Skin epidermis (tissue), 12 donors: ENCODE measurements around the gene ARHGEF19.
A peak's percentile ranks its signal among the peaks of the same experiment; 100 is the strongest.

Experiments
- H3K27ac ChIP-seq, 21 experiments: fragments of 200-600 bp; sonication (generic) in 11 of 21; one replicate each; pipeline ENCODE4 v1.5.0; 2020; ENCODE audit warnings: mild to moderate bottlenecking in 3 of 21, inconsistent platforms in 2 of 21, moderate library complexity in 2 of 21
- H3K4me3 ChIP-seq, 7 experiments: fragments of 200-600 bp; sonication (generic) in 2 of 7; one replicate each; pipeline ENCODE4 v1.5.0; 2020; ENCODE audit warnings: inconsistent platforms in 2 of 7, mild to moderate bottlenecking in 2 of 7, moderate library complexity in 1 of 7

ARHGEF19 gene

GRCh38 chr1:16245476-16246196 is 33.2 kb upstream of the ARHGEF19 start:
- Histone ChIP-seq H3K27ac (no peak overlapping the region), H3K4me3 (no peak overlapping the region)

GRCh38 chr1:16244650-16245285 is 32.3 kb upstream of the ARHGEF19 start:
- Histone ChIP-seq H3K4me3 (no peak overlapping the region), H3K27ac (no peak overlapping the region)

GRCh38 chr1:16243936-16244649 is 31.6 kb upstream of the ARHGEF19 start:
- Histone ChIP-seq H3K27ac (peak overlapping the region in 2 of 21 experiments; percentile 8 to 53), H3K4me3 (no peak overlapping the region)

GRCh38 chr1:16243215-16243610 is 30.8 kb upstream of the ARHGEF19 start:
- H3K4me3 ChIP-seq: no peak overlapping the region
- no peak overlapping the region for H3K27ac ChIP-seq

- H3K27ac ChIP-seq: no peak overlapping the region
- H3K4me3 ChIP-seq: no peak overlapping the region
These were observed 30.2 kb upstream of the ARHGEF19 start for GRCh38 chr1:16242556-16243214.

GRCh38 chr1:16241221-16241708 is 28.8 kb upstream of the ARHGEF19 start:
- Histone ChIP-seq H3K4me3 (no peak overlapping the region), H3K27ac (no peak overlapping the region)

GRCh38 chr1:16239972-16240491 is 27.6 kb upstream of the ARHGEF19 start:
- no peak overlapping the region for H3K27ac ChIP-seq
- no peak overlapping the region for H3K4me3 ChIP-seq

GRCh38 chr1:16237343-16237830 is 24.9 kb upstream of the ARHGEF19 start:
- peak overlapping the region; percentile 42 to 62 (median 49) for H3K4me3 ChIP-seq

GRCh38 chr1:16236511-16237342 is 24.3 kb upstream of the ARHGEF19 start, which contains the start of gene CPLANE2:
Gene CPLANE2, minus strand, starts transcription at chr1:16237183. Its CDS starts 441 bp downstream, at chr1:16236742.
- Histone ChIP-seq H3K4me3 (peak within 1 kb of the TSS; percentile 42 to 62 (median 49)), H3K27ac (peak within 1 kb of the TSS in 20 of 21 experiments; percentile 57 to 96 (median 89))

More at GRCh38 chr1:16237343-16237830, 24.9 kb upstream of the ARHGEF19 start:
- peak overlapping the region in 19 of 21 experiments; percentile 57 to 96 (median 89) for H3K27ac ChIP-seq

- peak overlapping the region; percentile 42 to 62 (median 49) for H3K4me3 ChIP-seq
- peak overlapping the region in 20 of 21 experiments; percentile 57 to 96 (median 89) for H3K27ac ChIP-seq
These were observed 23.6 kb upstream of the ARHGEF19 start for GRCh38 chr1:16235944-16236510.

GRCh38 chr1:16235347-16235746 is 22.9 kb upstream of the ARHGEF19 start:
- peak overlapping the region in 1 of 21 experiments; percentile 89 for H3K27ac ChIP-seq
- no peak overlapping the region for H3K4me3 ChIP-seq

GRCh38 chr1:16233431-16233830 is 21.0 kb upstream of the ARHGEF19 start:
- Histone ChIP-seq H3K4me3 (no peak overlapping the region), H3K27ac (no peak overlapping the region)

- H3K27ac ChIP-seq: no peak overlapping the region
- no peak overlapping the region for H3K4me3 ChIP-seq
These were observed 19.9 kb upstream of the ARHGEF19 start for GRCh38 chr1:16232316-16232710.

- Histone ChIP-seq H3K27ac (no peak overlapping the region), H3K4me3 (no peak overlapping the region)
These were observed 19.2 kb upstream of the ARHGEF19 start for GRCh38 chr1:16231331-16232315.

GRCh38 chr1:16230744-16231143 is 18.3 kb upstream of the ARHGEF19 start:
- no peak overlapping the region for H3K4me3 ChIP-seq
- no peak overlapping the region for H3K27ac ChIP-seq

- Histone ChIP-seq H3K27ac (no peak overlapping the region), H3K4me3 (no peak overlapping the region)
These were observed 17.7 kb upstream of the ARHGEF19 start for GRCh38 chr1:16229976-16230740.
